ENCODE measurements around the gene CHST13.

DNA sequence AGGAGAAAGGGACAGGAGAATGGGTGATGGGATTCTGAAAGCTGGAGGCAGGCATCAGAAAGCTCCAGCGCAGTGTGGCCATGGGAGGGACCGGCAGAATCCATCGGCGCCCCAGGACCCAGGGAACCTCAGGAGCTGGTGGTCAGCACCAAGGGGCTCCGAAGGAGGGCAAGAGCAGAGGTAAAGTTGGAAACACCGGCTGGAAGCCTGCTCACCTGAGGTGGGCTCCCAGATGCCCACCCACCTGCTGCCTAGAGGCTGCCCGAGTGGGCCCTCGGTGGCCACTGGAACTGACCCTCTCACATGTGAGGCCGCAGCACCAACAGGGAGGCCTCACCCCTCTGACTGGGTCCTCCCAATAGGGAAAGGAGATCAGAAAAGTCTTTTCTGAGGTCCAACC is 38.0 kb upstream of the CHST13 start:
- TF ChIP-seq POLR2A (IDR thresholded peaks at IDR 0.05): no peak
- TF ChIP-seq, protein P1, sequence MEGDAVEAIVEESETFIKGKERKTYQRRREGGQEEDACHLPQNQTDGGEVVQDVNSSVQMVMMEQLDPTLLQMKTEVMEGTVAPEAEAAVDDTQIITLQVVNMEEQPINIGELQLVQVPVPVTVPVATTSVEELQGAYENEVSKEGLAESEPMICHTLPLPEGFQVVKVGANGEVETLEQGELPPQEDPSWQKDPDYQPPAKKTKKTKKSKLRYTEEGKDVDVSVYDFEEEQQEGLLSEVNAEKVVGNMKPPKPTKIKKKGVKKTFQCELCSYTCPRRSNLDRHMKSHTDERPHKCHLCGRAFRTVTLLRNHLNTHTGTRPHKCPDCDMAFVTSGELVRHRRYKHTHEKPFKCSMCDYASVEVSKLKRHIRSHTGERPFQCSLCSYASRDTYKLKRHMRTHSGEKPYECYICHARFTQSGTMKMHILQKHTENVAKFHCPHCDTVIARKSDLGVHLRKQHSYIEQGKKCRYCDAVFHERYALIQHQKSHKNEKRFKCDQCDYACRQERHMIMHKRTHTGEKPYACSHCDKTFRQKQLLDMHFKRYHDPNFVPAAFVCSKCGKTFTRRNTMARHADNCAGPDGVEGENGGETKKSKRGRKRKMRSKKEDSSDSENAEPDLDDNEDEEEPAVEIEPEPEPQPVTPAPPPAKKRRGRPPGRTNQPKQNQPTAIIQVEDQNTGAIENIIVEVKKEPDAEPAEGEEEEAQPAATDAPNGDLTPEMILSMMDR (IDR thresholded peaks at IDR 0.05): no peak

All from sigmoid colon (tissue), 3 donors.